Measurements from ENCODE around the gene GPC6.

GPC6 gene

GRCh38 chr13:94224670-94225069, 998.1 kb downstream of the GPC6 start:
- H3K4me3 ChIP-seq (ENCODE audit: low read depth, low read length) = no peak overlapping the region
- TF ChIP-seq, protein P1, sequence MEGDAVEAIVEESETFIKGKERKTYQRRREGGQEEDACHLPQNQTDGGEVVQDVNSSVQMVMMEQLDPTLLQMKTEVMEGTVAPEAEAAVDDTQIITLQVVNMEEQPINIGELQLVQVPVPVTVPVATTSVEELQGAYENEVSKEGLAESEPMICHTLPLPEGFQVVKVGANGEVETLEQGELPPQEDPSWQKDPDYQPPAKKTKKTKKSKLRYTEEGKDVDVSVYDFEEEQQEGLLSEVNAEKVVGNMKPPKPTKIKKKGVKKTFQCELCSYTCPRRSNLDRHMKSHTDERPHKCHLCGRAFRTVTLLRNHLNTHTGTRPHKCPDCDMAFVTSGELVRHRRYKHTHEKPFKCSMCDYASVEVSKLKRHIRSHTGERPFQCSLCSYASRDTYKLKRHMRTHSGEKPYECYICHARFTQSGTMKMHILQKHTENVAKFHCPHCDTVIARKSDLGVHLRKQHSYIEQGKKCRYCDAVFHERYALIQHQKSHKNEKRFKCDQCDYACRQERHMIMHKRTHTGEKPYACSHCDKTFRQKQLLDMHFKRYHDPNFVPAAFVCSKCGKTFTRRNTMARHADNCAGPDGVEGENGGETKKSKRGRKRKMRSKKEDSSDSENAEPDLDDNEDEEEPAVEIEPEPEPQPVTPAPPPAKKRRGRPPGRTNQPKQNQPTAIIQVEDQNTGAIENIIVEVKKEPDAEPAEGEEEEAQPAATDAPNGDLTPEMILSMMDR (IDR thresholded peaks at IDR 0.05; ENCODE audit: borderline replicate concordance, insufficient read depth, low read depth, low read length) = no peak

- TF ChIP-seq, protein P1 (IDR thresholded peaks at IDR 0.05; ENCODE audit: borderline replicate concordance, insufficient read depth, low read depth, low read length) = no peak
- H3K4me3 ChIP-seq (ENCODE audit: low read depth, low read length) = no peak overlapping the region
Measured at GRCh38 chr13:94227255-94227879, 1000.8 kb downstream of the GPC6 start.

- TF ChIP-seq, protein P1 (IDR thresholded peaks at IDR 0.05; ENCODE audit: borderline replicate concordance, insufficient read depth, low read depth, low read length) = no peak
- no peak overlapping the region for H3K4me3 ChIP-seq (ENCODE audit: low read depth, low read length)
Measured at GRCh38 chr13:94228763-94229162, 1002.2 kb downstream of the GPC6 start.

- TF ChIP-seq, protein P1 (IDR thresholded peaks at IDR 0.05; ENCODE audit: borderline replicate concordance, insufficient read depth, low read depth, low read length) = no peak
- H3K4me3 ChIP-seq (ENCODE audit: low read depth, low read length) = no peak overlapping the region
Measured at GRCh38 chr13:94232161-94232950, 1005.7 kb downstream of the GPC6 start.

GRCh38 chr13:94232956-94233355, 1006.3 kb downstream of the GPC6 start:
- H3K4me3 ChIP-seq (ENCODE audit: low read depth, low read length) = no peak overlapping the region
- TF ChIP-seq, protein P1 (IDR thresholded peaks at IDR 0.05; ENCODE audit: borderline replicate concordance, insufficient read depth, low read depth, low read length) = no peak

GRCh38 chr13:94233401-94233800, 1006.8 kb downstream of the GPC6 start:
- H3K4me3 ChIP-seq (ENCODE audit: low read depth, low read length) = no peak overlapping the region
- TF ChIP-seq, protein P1 (IDR thresholded peaks at IDR 0.05; ENCODE audit: borderline replicate concordance, insufficient read depth, low read depth, low read length) = no peak

- no peak overlapping the region for H3K4me3 ChIP-seq (ENCODE audit: low read depth, low read length)
- TF ChIP-seq, protein P1 (IDR thresholded peaks at IDR 0.05; ENCODE audit: borderline replicate concordance, insufficient read depth, low read depth, low read length) = no peak
Measured at GRCh38 chr13:94233837-94234236, 1007.2 kb downstream of the GPC6 start.

Data from GM12875 (cell line).